CD4-positive, alpha-beta T cell (primary cell): ENCODE measurements around the gene SFXN3. TPM values are rescaled to one million over a fixed set of nuclear protein-coding genes. Genes with fewer than 3 reads are reported as not detected.

Experiments
- ATAC-seq: fragments of 200-7000 bp; cut with Tn5 transposase; one replicate; pipeline ENCODE4 v1.10.0; 2022; ENCODE audit warnings: mild to moderate bottlenecking; ENCODE audit not compliant: poor library complexity
- CTCF ChIA-PET: fragments of 350-600 bp; sonication (Branson Sonifier 250); formaldehyde crosslinking; loops from one replicate; lab custom pipeline; 2021; ENCODE audit warnings: antibody characterized with exemption, inconsistent platforms; lab: Charles Lee
- POLR2A ChIA-PET: fragments of 350-600 bp; sonication (Branson Sonifier 250); formaldehyde crosslinking; loops from one replicate; lab custom pipeline; 2021; ENCODE audit warnings: antibody characterized with exemption, inconsistent platforms; lab: Charles Lee
- DNase-seq, 14 experiments: peaks; one replicate each; pipeline ENCODE4 v3.0.0-alpha.2; 2013 to 2020; ENCODE audit warnings: mixed read lengths in 2 of 14
- H3K27ac ChIP-seq, 2 donors: one replicate each; pipeline versions ENCODE4 v1.5.1 to v1.7.0; 2013; ENCODE audit warnings: low read length in 2 of 2, low read depth in 1 of 2, mild to moderate bottlenecking in 1 of 2
- H3K27me3 ChIP-seq, 2 experiments: 1 replicate in 1 of 2; 2 replicates in 1 of 2; pipeline versions ENCODE4 v1.6.1 to v1.7.0; 2013; ENCODE audit warnings: low read length in 2 of 2, control low read depth in 1 of 2, mild to moderate bottlenecking in 1 of 2, moderate library complexity in 1 of 2; ENCODE audit not compliant: insufficient read depth in 2 of 2, control insufficient read depth in 1 of 2
- H3K36me3 ChIP-seq: one replicate; pipeline ENCODE4 v1.6.1; 2013; ENCODE audit warnings: low read length, control low read depth; ENCODE audit not compliant: insufficient read depth
- H3K4me1 ChIP-seq: one replicate; pipeline ENCODE4 v1.6.1; 2013; ENCODE audit warnings: low read length, control low read depth; ENCODE audit not compliant: insufficient read depth
- H3K4me3 ChIP-seq: one replicate; pipeline ENCODE4 v1.5.1; 2013; ENCODE audit warnings: mild to moderate bottlenecking, low read length, moderate library complexity
- H3K9me3 ChIP-seq, 2 experiments: 1 replicate in 1 of 2; 2 replicates in 1 of 2; pipeline versions ENCODE4 v1.6.1 to v1.7.0; 2013; ENCODE audit warnings: low read length in 2 of 2, mild to moderate bottlenecking in 2 of 2, control low read depth in 1 of 2, moderate library complexity in 1 of 2; ENCODE audit not compliant: control insufficient read depth in 1 of 2, insufficient read depth in 1 of 2
- H3K27ac Mint-ChIP-seq: one replicate; pipeline ENCODE4 v1.8.0; 2020; ENCODE audit warnings: mixed read lengths
- H3K27me3 Mint-ChIP-seq: one replicate; pipeline ENCODE4 v1.8.0; 2021; ENCODE audit warnings: mixed read lengths
- H3K36me3 Mint-ChIP-seq: one replicate; pipeline ENCODE4 v1.8.0; 2021; ENCODE audit warnings: low read depth, mixed read lengths
- H3K4me1 Mint-ChIP-seq: one replicate; pipeline ENCODE4 v1.8.0; 2021; ENCODE audit warnings: low read depth, mixed read lengths
- H3K4me3 Mint-ChIP-seq: one replicate; pipeline ENCODE4 v1.8.0; 2020; ENCODE audit warnings: mild to moderate bottlenecking, mixed read lengths
- H3K9me3 Mint-ChIP-seq: one replicate; pipeline ENCODE4 v1.8.0; 2020; ENCODE audit warnings: mixed read lengths
- CTCF ChIP-seq: fragments of 200-600 bp; IDR thresholded peaks from one replicate; pipeline ENCODE4 v1.8.0; 2022; ENCODE audit warnings: antibody characterized with exemption, mild to moderate bottlenecking
- intact Hi-C, 2 experiments: fragments of 100-400 bp; cut with DNase I in 1 of 2; cut with micrococcal nuclease in 1 of 2; formaldehyde crosslinking; loops; one replicate each; pipeline versions ENCODE4 v1.15.1 to v1.9.0; 2023 to 2025; cut with DNase I, micrococcal nuclease
- total RNA-seq, 174 experiments: library from RNA in 2 of 174; stranded (reverse) in 2 of 174; gene quantifications; one replicate each; pipeline ENCODE4 v1.2.3 and lab custom pipeline; 2021 to 2026

SFXN3 gene
- total RNA-seq, 2 experiments from 2014 or later = 43.2 to 48.3 TPM

- POLR2A ChIA-PET = interaction anchor here (2.5 kb wide), 1 partner anchor 23 kb away, joined by 24 read pairs; no protein-coding TSS in a partner anchor
- Histone ChIP-seq H3K9me3 (peaks cover 0 to 20% of the 10 kb centered on the region in 2 experiments), H3K4me1 (peaks cover 53% of the 10 kb centered on the region), H3K4me3 (no peak overlapping the region), H3K36me3 (no peaks in the 10 kb centered on the region), H3K27ac (no peak overlapping the region), H3K27me3 (peaks cover 49 to 51% of the 10 kb centered on the region in 2 experiments)
- peaks cover 44% of the 10 kb centered on the region for H3K4me1 Mint-ChIP-seq
- DNase-seq = no peak
- peaks cover 2% of the 10 kb centered on the region for H3K36me3 Mint-ChIP-seq
- peaks cover 48% of the 10 kb centered on the region for H3K27me3 Mint-ChIP-seq
- intact Hi-C loops = loop anchor here (5.0 to 10.0 kb wide), 3 partner anchors 33 to 289 kb away; partner anchors contain the start of genes PDZD7 (in 2 of the 2), SFXN3 (in 2 of the 2) and BTRC (in 1 of the 2)
- peak overlapping the region; percentile 80 for H3K4me3 Mint-ChIP-seq
- no peak overlapping the region for H3K27ac Mint-ChIP-seq
- no peak for ATAC-seq
- CTCF ChIA-PET = interaction anchor here (1.0 to 4.3 kb wide), 5 partner anchors 15 to 47 kb away, joined by 3 to 28 read pairs (median 5); partner anchors contain the start of genes PDZD7 and SFXN3
- H3K9me3 Mint-ChIP-seq = no peaks in the 10 kb centered on the region
- no peak for TF ChIP-seq CTCF
Measured at GRCh38 chr10:101065481-101066145, 34.6 kb downstream of the SFXN3 start.

GRCh38 chr10:101066146-101066895, 35.3 kb downstream of the SFXN3 start:
- peak overlapping the region; percentile 34 for H3K4me3 ChIP-seq
- H3K27ac ChIP-seq = no peak overlapping the region
- peaks cover 49 to 51% of the 10 kb centered on the region in 2 experiments for H3K27me3 ChIP-seq
- ChIA-PET CTCF (interaction anchor here (0.8 to 4.3 kb wide), 6 partner anchors 8 to 48 kb away, joined by 3 to 30 read pairs (median 8); partner anchors contain the start of genes PDZD7 and SFXN3), POLR2A (interaction anchor here (0.6 to 2.5 kb wide), 3 partner anchors 24 to 34 kb away, joined by 4 to 24 read pairs (median 5); no protein-coding TSS in a partner anchor)
- H3K4me1 ChIP-seq = peaks cover 46% of the 10 kb centered on the region
- Mint-ChIP-seq H3K36me3 (no peaks in the 10 kb centered on the region), H3K4me3 (peak overlapping the region; percentile 80), H3K4me1 (peaks cover 42% of the 10 kb centered on the region), H3K9me3 (no peaks in the 10 kb centered on the region), H3K27me3 (peaks cover 51% of the 10 kb centered on the region), H3K27ac (no peak overlapping the region)
- H3K36me3 ChIP-seq = no peaks in the 10 kb centered on the region
- peak; percentile 45 for ATAC-seq
- DNase-seq = peak; percentile 20 to 80 (median 46)
- TF ChIP-seq CTCF = peak; percentile 24
- peaks cover 0 to 18% of the 10 kb centered on the region in 2 experiments for H3K9me3 ChIP-seq
- intact Hi-C loops = loop anchor here (5.0 to 10.0 kb wide), 3 partner anchors 34 to 288 kb away; partner anchors contain the start of genes PDZD7 (in 2 of the 2), SFXN3 (in 2 of the 2) and BTRC (in 1 of the 2)

GRCh38 chr10:101066896-101067355, 35.9 kb downstream of the SFXN3 start:
- peaks cover 57% of the 10 kb centered on the region for H3K27me3 Mint-ChIP-seq
- no peak for ATAC-seq
- no peaks in the 10 kb centered on the region for H3K36me3 ChIP-seq
- peak overlapping the region; percentile 93 for H3K4me3 Mint-ChIP-seq
- peaks cover 36% of the 10 kb centered on the region for H3K4me1 Mint-ChIP-seq
- peak overlapping the region; percentile 70 for H3K4me3 ChIP-seq
- H3K36me3 Mint-ChIP-seq = no peaks in the 10 kb centered on the region
- peaks cover 0 to 13% of the 10 kb centered on the region in 2 experiments for H3K9me3 ChIP-seq
- peaks cover 49 to 55% of the 10 kb centered on the region in 2 experiments for H3K27me3 ChIP-seq
- H3K27ac ChIP-seq = no peak overlapping the region
- no peak for DNase-seq
- peak; percentile 5 for TF ChIP-seq CTCF
- ChIA-PET CTCF (interaction anchor here (0.6 to 4.3 kb wide), 10 partner anchors 9 to 1670 kb away, joined by 3 to 30 read pairs (median 5); partner anchors contain the start of genes PDZD7 and SFXN3), POLR2A (interaction anchor here (1.8 to 2.5 kb wide), 2 partner anchors 25 to 35 kb away, joined by 4 to 24 read pairs; no protein-coding TSS in a partner anchor)
- no peaks in the 10 kb centered on the region for H3K9me3 Mint-ChIP-seq
- intact Hi-C loops = loop anchor here (5.0 to 10.0 kb wide), 3 partner anchors 35 to 288 kb away; partner anchors contain the start of genes PDZD7 (in 2 of the 2), SFXN3 (in 2 of the 2) and BTRC (in 1 of the 2)
- no peak overlapping the region for H3K27ac Mint-ChIP-seq
- H3K4me1 ChIP-seq = peaks cover 40% of the 10 kb centered on the region
